ENCODE measurements around the gene TEKT2. TPM values are rescaled to one million over a fixed set of nuclear protein-coding genes. Genes with fewer than 3 reads are reported as not detected.

The TEKT2 gene
- total RNA-seq, 2 experiments from 2014 or later: not detected

GRCh38 chr1:36134505-36135329 lies 50.8 kb downstream of the TEKT2 start:
- POLR2A ChIA-PET: interaction anchor here (0.5 to 1.1 kb wide), 7 partner anchors 14 to 178 kb away, joined by 3 to 5 read pairs (median 3); partner anchors contain the start of gene TRAPPC3
- peak; percentile 78 for ATAC-seq
- H3K27ac Mint-ChIP-seq: peak overlapping the region; percentile 9

GRCh38 chr1:36135330-36135667 lies 51.4 kb downstream of the TEKT2 start:
- ATAC-seq (no peak), DNase-seq (no peak)
- H3K27ac Mint-ChIP-seq: no peak overlapping the region
- H3K27me3 Mint-ChIP-seq (ENCODE audit: low read depth): no peaks in the 10 kb centered on the region
- no peak overlapping the region for H3K4me3 Mint-ChIP-seq
- peaks cover 9% of the 10 kb centered on the region for H3K4me1 Mint-ChIP-seq (ENCODE audit: low read depth)
- ChIA-PET POLR2A (interaction anchor here (0.5 to 1.1 kb wide), 6 partner anchors 14 to 178 kb away, joined by 3 to 5 read pairs (median 3); partner anchors contain the start of gene TRAPPC3), CTCF (interaction anchor here (0.6 to 12.9 kb wide), 30 partner anchors 9 to 255 kb away, joined by 3 to 349 read pairs (median 3); partner anchors contain the start of genes ADPRS, SH3D21, TEKT2 and TRAPPC3)
- peaks cover 19% of the 10 kb centered on the region for H3K36me3 Mint-ChIP-seq (ENCODE audit: low read depth)
- H3K9me3 Mint-ChIP-seq (ENCODE audit: insufficient read depth): no peaks in the 10 kb centered on the region

More at GRCh38 chr1:36134505-36135329, 50.8 kb downstream of the TEKT2 start:
- DNase-seq: peak; percentile 66
- Mint-ChIP-seq H3K9me3 (ENCODE audit: insufficient read depth) (no peaks in the 10 kb centered on the region), H3K4me1 (ENCODE audit: low read depth) (peaks cover 9% of the 10 kb centered on the region), H3K36me3 (ENCODE audit: low read depth) (peaks cover 16% of the 10 kb centered on the region), H3K4me3 (no peak overlapping the region), H3K27me3 (ENCODE audit: low read depth) (no peaks in the 10 kb centered on the region)
- CTCF ChIA-PET: interaction anchor here (0.6 to 12.9 kb wide), 35 partner anchors 9 to 254 kb away, joined by 3 to 349 read pairs (median 3); partner anchors contain the start of genes ADPRS, SH3D21, TEKT2 and TRAPPC3

GRCh38 chr1:36135796-36136195 lies 51.9 kb downstream of the TEKT2 start:
- Mint-ChIP-seq H3K4me1 (ENCODE audit: low read depth) (peaks cover 13% of the 10 kb centered on the region), H3K36me3 (ENCODE audit: low read depth) (peaks cover 19% of the 10 kb centered on the region), H3K27me3 (ENCODE audit: low read depth) (no peaks in the 10 kb centered on the region), H3K27ac (no peak overlapping the region), H3K4me3 (no peak overlapping the region), H3K9me3 (ENCODE audit: insufficient read depth) (no peaks in the 10 kb centered on the region)
- CTCF ChIA-PET: interaction anchor here (0.9 to 12.9 kb wide), 13 partner anchors 8 to 152 kb away, joined by 3 to 349 read pairs (median 6); partner anchors contain the start of genes ADPRS and TEKT2
- POLR2A ChIA-PET: no interaction called here
- ATAC-seq (no peak), DNase-seq (no peak)

GRCh38 chr1:36136535-36136934 lies 52.6 kb downstream of the TEKT2 start:
- peaks cover 24% of the 10 kb centered on the region for H3K36me3 Mint-ChIP-seq (ENCODE audit: low read depth)
- no peak overlapping the region for H3K27ac Mint-ChIP-seq
- no peaks in the 10 kb centered on the region for H3K27me3 Mint-ChIP-seq (ENCODE audit: low read depth)
- peaks cover 19% of the 10 kb centered on the region for H3K4me1 Mint-ChIP-seq (ENCODE audit: low read depth)
- H3K4me3 Mint-ChIP-seq: no peak overlapping the region
- CTCF ChIA-PET: interaction anchor here (12.9 kb wide), 1 partner anchor 34 kb away, joined by 349 read pairs; no protein-coding TSS in a partner anchor
- no peak for DNase-seq
- no peak for ATAC-seq
- POLR2A ChIA-PET: no interaction called here
- no peaks in the 10 kb centered on the region for H3K9me3 Mint-ChIP-seq (ENCODE audit: insufficient read depth)

- Mint-ChIP-seq H3K4me1 (ENCODE audit: low read depth) (peaks cover 22% of the 10 kb centered on the region), H3K9me3 (ENCODE audit: insufficient read depth) (no peaks in the 10 kb centered on the region), H3K27me3 (ENCODE audit: low read depth) (no peaks in the 10 kb centered on the region), H3K27ac (no peak overlapping the region), H3K4me3 (no peak overlapping the region), H3K36me3 (ENCODE audit: low read depth) (peaks cover 28% of the 10 kb centered on the region)
- ChIA-PET POLR2A (no interaction called here), CTCF (interaction anchor here (12.9 kb wide), 1 partner anchor 35 kb away, joined by 349 read pairs; no protein-coding TSS in a partner anchor)
- ATAC-seq: no peak
- no peak for DNase-seq
Measured at GRCh38 chr1:36137226-36137625, 53.3 kb downstream of the TEKT2 start.

- H3K36me3 Mint-ChIP-seq (ENCODE audit: low read depth): peaks cover 28% of the 10 kb centered on the region
- no peaks in the 10 kb centered on the region for H3K27me3 Mint-ChIP-seq (ENCODE audit: low read depth)
- no peak overlapping the region for H3K27ac Mint-ChIP-seq
- peaks cover 22% of the 10 kb centered on the region for H3K4me1 Mint-ChIP-seq (ENCODE audit: low read depth)
- H3K9me3 Mint-ChIP-seq (ENCODE audit: insufficient read depth): no peaks in the 10 kb centered on the region
- no peak overlapping the region for H3K4me3 Mint-ChIP-seq
- DNase-seq (no peak), ATAC-seq (no peak)
- POLR2A ChIA-PET: no interaction called here
- CTCF ChIA-PET: interaction anchor here (1.0 to 12.9 kb wide), 4 partner anchors 10 to 51 kb away, joined by 3 to 349 read pairs (median 3); no protein-coding TSS in a partner anchor
Measured at GRCh38 chr1:36137776-36138175, 53.9 kb downstream of the TEKT2 start.

Other genes starting within 250 kb of the TEKT2 start
- gene AGO1, start 200.9 kb upstream of the TEKT2 start, total RNA-seq: 10 to 100 TPM; 20.8 to 21.3 TPM
- gene AGO3, start 153.0 kb upstream of the TEKT2 start, total RNA-seq: 10 to 100 TPM; 27.2 to 30.2 TPM
- 10 to 100 TPM; 36.0 to 36.7 TPM for gene ADPRS, start 4.8 kb downstream of the TEKT2 start, total RNA-seq
- gene COL8A2, start 41.1 kb downstream of the TEKT2 start, total RNA-seq: under 1 TPM in 1 of 2 experiments, not detected in 1; 0.08 TPM
- gene TRAPPC3, start 65.4 kb downstream of the TEKT2 start, total RNA-seq: 10 to 100 TPM; 55.6 to 56.4 TPM
- 100 to 1,000 TPM; 235 to 245 TPM for gene MAP7D1, start 72.1 kb downstream of the TEKT2 start, total RNA-seq
- 100 to 1,000 TPM; 136 to 140 TPM for gene THRAP3, start 140.3 kb downstream of the TEKT2 start, total RNA-seq
- gene SH3D21, start 222.3 kb downstream of the TEKT2 start, total RNA-seq: 10 to 100 TPM; 14.6 to 15.3 TPM
- 10 to 100 TPM; 12.3 to 13.3 TPM for gene EVA1B, start 239.6 kb downstream of the TEKT2 start, total RNA-seq